GM19328 (cell line): ENCODE measurements around the gene ALDOB.
A peak's percentile ranks its signal among the peaks of the same experiment; 100 is the strongest.

Experiments used
- ATAC-seq: cut with Tn5 transposase; IDR thresholded peaks from one replicate; pipeline ENCODE4 v1.9.1; 2021; ENCODE audit warnings: mild to moderate bottlenecking, moderate library complexity; ENCODE audit not compliant: unreplicated experiment

ALDOB gene

DNA sequence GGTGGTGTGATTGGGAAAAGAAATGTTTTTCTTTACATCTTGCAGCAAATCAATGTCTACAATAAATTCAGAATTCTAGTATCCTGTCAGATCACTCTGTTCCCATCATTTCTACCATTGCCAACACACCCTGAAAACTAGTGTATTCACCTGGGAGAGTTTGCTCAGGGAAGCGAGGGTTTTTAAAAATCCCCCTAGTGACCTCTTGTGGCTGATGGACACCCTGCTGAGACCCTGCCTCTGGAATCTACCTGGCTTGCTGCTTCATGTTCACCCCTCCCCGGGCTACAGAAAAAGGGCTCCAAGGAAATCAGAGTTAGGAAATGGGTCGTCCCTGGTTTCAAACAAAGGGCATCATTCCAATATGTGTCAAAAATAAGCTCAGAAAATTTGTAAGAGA is 21.4 kb upstream of the ALDOB start:
- ATAC-seq: no peak

DNA sequence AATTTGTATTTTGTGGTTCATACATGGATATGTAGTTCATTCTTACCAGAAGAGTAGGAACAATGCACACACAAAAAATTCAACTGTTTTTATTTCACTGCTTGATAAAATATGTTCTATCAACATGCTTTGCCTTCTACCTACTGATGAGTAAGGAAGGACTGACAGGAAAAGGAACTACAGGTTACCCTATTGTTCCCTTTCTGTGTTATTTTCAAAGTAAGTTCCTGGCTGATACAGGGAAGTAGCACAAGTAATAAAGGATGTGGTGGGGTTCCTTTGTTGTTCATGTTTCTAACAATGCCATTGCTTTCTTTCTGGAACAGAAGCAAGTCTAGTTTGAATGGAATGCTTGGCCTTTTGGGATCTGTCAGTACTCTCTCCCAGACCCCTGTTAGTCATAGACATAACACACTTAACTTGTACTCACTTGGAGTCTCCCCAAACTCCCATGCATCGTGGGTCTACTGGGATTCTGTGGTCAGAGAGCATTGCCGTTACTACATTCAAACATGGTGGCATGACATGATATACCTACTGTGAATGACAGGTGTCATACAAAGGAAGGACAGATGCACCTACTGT is 20.2 kb upstream of the ALDOB start:
- no peak for ATAC-seq

DNA sequence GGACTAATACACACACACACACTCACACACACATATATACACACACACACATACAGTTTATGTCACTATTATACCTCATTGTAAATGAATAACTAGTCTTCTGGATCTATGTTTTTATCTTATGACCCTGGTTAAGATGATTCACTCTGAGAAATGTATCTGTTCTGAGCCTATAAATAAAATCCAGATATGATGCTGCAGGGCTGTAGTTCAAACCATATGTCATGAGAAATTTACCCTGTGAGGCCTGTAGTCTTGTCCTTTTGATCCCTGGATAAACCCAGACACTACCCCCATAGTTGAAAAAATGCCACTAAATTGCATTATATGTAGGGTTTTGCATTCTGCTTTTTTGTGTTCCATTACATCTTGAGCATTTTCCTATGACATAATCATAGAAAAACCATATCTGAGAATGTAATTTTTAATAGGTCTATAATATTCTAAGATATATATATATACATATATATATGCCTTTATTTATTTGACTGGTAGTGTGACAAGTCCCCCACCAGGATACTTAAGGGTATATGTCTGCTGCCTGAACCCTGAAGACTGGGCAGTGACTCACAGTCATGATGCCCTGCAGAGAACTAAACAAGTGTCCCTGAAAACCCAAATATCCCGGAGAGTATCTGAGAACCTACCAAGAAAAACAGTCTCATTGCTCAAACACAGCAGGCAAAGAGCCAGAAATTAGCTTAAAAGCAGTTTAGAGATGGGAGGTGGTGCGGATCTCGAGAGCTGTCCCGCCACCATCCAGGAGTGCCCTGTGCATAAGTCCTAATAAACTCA is 18.4 kb upstream of the ALDOB start:
- no peak for ATAC-seq

DNA sequence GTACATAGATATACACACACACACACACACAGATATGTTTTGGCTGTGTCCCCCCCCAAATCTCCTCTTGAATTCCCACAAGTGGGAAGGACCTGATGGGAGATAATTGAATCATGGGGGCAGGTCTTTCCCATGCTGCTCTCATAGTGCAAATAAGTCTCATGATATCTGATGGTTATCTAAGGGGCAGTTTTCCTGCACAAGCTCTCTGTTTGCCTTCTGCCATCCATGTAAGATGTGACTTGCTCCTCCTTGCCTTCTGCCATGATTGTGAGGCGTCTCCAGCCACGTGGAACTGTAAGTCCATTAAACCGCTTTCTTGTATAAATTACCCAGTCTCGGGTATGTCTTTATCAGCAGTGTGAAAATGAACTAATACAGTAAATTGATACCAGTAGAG is 15.9 kb upstream of the ALDOB start:
- ATAC-seq: no peak

- no peak for ATAC-seq
These were observed 15.4 kb upstream of the ALDOB start for GRCh38 chr9:101450931-101451330.

- ATAC-seq: peak; percentile 95
These were observed 13.6 kb upstream of the ALDOB start for GRCh38 chr9:101449071-101449721.

- ATAC-seq: no peak
These were observed 13.1 kb upstream of the ALDOB start for GRCh38 chr9:101448680-101449070.

DNA sequence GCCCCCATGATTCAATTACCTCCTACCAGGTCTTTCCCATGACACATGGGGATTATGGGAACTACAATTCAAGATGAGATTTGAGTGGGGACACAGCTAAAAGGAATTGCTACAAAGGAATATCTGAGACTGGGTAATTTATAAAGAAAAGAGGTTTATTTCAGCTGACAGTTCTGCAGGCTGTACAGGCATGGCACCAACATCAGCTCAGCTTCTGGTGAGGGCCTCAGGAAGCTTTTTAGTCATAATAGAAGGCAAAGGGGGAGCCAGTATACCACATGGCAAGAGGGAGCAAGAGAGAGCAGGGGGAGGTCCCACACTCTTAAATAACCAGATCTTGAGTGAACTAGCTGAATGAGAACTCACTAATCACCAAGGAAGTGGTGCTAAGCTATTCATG is 11.2 kb upstream of the ALDOB start:
- no peak for ATAC-seq

- no peak for ATAC-seq
These were observed 9.9 kb upstream of the ALDOB start for GRCh38 chr9:101445353-101446029.

DNA sequence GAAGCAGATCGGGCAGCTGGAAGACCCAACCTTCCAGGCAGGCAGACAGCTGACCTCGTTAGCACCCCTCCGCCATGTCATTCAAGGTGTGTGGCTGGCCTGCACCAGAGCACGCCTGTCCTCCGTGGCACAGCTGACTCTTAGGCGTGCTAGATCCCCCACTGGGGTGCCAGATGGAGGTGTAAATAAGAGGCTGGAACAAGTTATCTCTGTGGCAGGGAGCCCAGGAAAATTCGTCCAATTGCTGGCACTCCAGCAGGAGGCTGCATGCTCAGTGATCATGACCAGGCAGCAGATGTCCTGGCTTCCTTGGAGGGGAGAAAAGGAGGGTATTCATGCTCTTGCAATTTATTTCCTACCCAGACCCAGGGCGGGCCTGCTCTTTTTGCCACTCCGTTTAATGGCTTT is 7.8 kb upstream of the ALDOB start:
- ATAC-seq: no peak

DNA sequence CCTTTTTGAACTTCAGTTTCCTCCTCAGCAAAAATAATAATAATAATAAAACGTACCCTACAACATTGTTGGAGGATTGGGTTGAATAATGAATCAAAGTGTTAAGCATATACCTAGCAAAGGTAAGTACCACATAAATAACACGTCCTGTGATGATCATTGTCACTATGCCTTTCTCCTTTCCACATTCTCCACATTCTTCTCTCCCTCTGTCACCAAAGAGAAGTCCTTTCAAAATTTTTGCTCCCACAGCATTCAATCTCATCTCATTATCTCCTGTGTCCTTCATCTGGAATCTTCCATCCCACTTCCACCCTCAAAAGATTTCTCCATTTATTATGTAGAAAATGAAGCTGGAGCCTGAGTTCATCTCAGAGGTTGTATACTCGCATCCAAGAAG is 7.2 kb upstream of the ALDOB start:
- no peak for ATAC-seq

DNA sequence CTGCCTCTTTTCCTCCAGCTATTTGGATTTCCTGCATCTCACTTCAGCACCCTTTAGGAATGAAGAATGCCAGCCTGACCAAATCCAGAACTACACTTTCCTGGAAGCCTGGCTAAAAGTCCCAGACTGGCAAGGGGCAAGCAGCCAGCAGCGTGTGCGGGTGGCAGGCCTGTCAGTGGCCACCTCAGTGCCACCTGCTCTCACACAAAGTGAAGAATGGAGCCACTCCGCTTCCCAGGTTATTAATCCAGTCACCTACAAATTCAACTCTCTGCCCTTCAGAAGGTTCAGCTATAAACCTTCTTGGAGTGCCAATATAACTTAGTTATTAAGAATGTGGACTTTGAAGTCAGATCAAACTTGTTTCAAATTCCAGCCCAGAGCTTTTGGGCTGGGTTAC is 6.7 kb upstream of the ALDOB start:
- no peak for ATAC-seq

- ATAC-seq: no peak
These were observed 5.2 kb upstream of the ALDOB start for GRCh38 chr9:101440714-101441230.

DNA sequence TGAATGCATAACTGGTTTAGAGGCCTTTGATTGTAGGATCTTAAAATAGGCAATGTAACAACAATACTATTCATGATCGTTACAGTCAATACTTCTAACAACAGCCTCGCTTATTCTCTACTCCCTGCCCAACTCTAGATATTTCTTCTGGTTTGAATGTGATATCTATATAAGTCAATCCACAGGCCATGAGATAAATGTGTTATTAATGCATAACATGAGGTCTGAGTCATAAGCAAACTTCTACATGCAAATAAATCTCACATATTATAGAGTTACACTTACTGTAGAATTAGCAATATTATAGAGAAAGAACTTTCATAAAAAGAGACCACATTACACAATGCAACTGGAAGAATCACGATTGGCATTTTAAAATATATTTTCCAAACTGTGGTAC is 2.9 kb upstream of the ALDOB start:
- ATAC-seq: no peak

DNA sequence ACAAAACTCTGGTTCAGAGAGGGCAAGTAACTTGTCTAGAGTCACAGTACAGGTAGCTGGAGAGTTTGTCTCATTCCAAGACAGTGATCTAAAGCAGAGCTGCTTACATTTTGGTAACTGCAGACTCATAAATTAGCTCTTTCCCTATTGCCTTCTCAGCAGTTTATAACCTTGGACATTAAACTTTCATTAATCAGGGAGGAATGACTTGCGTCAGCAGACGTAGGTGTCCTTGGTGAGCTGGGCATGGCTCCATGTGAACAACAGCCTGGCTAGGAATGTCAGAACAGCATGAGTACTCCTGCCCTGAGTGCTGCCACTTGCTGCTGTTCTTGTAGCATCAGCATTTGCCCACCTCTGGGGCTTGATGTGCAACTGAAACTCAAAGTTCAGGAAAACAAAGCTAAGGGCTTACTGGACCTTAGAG is 2.2 kb upstream of the ALDOB start:
- ATAC-seq: no peak

- ATAC-seq: no peak
These were observed 576 bp downstream of the ALDOB start for GRCh38 chr9:101434998-101435397.

DNA sequence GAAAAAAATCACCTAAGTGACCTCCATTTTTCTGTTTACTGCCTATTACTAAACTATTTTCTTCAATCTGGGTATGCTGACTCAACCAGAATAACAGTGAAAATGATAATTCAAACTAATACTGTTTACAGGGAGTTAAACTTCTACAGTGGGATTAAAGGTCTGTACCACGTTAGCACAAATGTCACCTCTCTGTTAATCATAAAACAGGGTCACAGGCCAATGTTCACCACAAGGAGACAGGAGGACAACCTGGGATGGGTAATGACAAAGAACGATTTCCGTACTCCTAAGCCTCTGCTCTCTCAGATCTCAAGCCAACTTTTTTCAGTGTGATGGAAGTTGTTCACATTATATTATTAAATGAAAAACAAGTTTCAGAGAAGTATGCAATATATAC is 2.3 kb downstream of the ALDOB start:
- ATAC-seq: no peak

GRCh38 chr9:101432740-101433139 is 2.8 kb downstream of the ALDOB start:
- no peak for ATAC-seq

DNA sequence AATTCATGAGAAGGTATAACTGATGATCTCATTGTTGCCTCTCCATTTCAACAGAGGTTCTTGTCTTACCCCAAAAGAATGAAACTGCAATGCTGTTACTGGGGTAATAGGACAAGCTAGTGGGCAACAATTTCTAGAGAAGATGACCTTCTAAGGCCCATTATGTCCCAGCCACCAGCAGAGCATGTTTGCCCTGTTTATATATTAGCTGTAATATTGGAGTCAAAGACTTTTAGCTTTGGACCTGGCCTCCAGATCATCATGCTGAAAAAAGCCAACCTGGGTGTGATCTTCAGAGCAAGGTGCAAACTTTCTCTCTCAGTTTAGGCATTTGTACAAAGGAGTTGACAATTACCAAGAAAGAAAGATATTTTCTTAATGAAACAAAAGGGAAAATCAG is 3.4 kb downstream of the ALDOB start:
- no peak for ATAC-seq

GRCh38 chr9:101429736-101430135 is 5.8 kb downstream of the ALDOB start:
- ATAC-seq: no peak

- ATAC-seq: no peak
These were observed 6.7 kb downstream of the ALDOB start for GRCh38 chr9:101428909-101429308.
